ENCODE measurements around the gene AHCYL2. TPM values are rescaled to one million over a fixed set of nuclear protein-coding genes. Genes with fewer than 3 reads are reported as not detected.

The AHCYL2 gene
- total and polyA plus RNA-seq, 9 donors = 8.7 to 25.8 (median 17.2) TPM

- Histone ChIP-seq H3K27ac (peak overlapping the region; percentile 77 to 78), H3K4me1 (ENCODE audit: insufficient read depth) (peaks cover 3% of the 10 kb centered on the region), H3K4me3 (peak overlapping the region; percentile 88), H3K27me3 (no peaks in the 10 kb centered on the region), H3K36me3 (no peaks in the 10 kb centered on the region), H3K9me3 (no peaks in the 10 kb centered on the region)
- intact Hi-C loops (cut with DNase I) = no loop called here
- 6 to 11% (median 10%) methylated on average over 13 of the region's 13 CpGs for WGBS, 3 donors
- no peak for DNase-seq
- no peak for TF ChIP-seq POLR2A (IDR thresholded peaks at IDR 0.05)
- TF ChIP-seq CTCF (IDR thresholded peaks at IDR 0.05) = no peak
- no peak for TF ChIP-seq EP300 (IDR thresholded peaks at IDR 0.05)
Measured at GRCh38 chr7:129189661-129190310, 35.0 kb upstream of the AHCYL2 start.

GRCh38 chr7:129191272-129191671, 33.6 kb upstream of the AHCYL2 start:
- H3K36me3 ChIP-seq = no peaks in the 10 kb centered on the region
- TF ChIP-seq EP300 (IDR thresholded peaks at IDR 0.05) (no peak), CTCF (IDR thresholded peaks at IDR 0.05) (no peak), POLR2A (IDR thresholded peaks at IDR 0.05) (no peak)
- DNase-seq = no peak
- no peak overlapping the region for H3K4me3 ChIP-seq
- no peak overlapping the region for H3K27ac ChIP-seq
- WGBS, 3 donors = 67 to 75% (median 71%) methylated on average over 3 of the region's 3 CpGs
- no peaks in the 10 kb centered on the region for H3K27me3 ChIP-seq
- no peaks in the 10 kb centered on the region for H3K9me3 ChIP-seq
- peaks cover 3% of the 10 kb centered on the region for H3K4me1 ChIP-seq (ENCODE audit: insufficient read depth)
- intact Hi-C loops (cut with DNase I) = no loop called here

GRCh38 chr7:129193892-129194291, 30.9 kb upstream of the AHCYL2 start:
- Histone ChIP-seq H3K27ac (no peak overlapping the region), H3K4me1 (ENCODE audit: insufficient read depth) (peaks cover 2% of the 10 kb centered on the region), H3K4me3 (no peak overlapping the region), H3K36me3 (no peaks in the 10 kb centered on the region), H3K9me3 (no peaks in the 10 kb centered on the region), H3K27me3 (no peaks in the 10 kb centered on the region)
- TF ChIP-seq POLR2A (IDR thresholded peaks at IDR 0.05) = no peak
- no peak for TF ChIP-seq CTCF (IDR thresholded peaks at IDR 0.05)
- TF ChIP-seq EP300 (IDR thresholded peaks at IDR 0.05) = no peak
- no peak for DNase-seq
- intact Hi-C loops (cut with DNase I) = no loop called here
- 94 to 99% (median 97%) methylated on average over 3 of the region's 3 CpGs for WGBS, 3 donors

- intact Hi-C loops (cut with DNase I) = no loop called here
- Histone ChIP-seq H3K27me3 (no peaks in the 10 kb centered on the region), H3K36me3 (no peaks in the 10 kb centered on the region), H3K4me3 (no peak overlapping the region), H3K27ac (no peak overlapping the region), H3K4me1 (ENCODE audit: insufficient read depth) (no peaks in the 10 kb centered on the region), H3K9me3 (no peaks in the 10 kb centered on the region)
- TF ChIP-seq EP300 (IDR thresholded peaks at IDR 0.05) (no peak), CTCF (IDR thresholded peaks at IDR 0.05) (no peak), POLR2A (IDR thresholded peaks at IDR 0.05) (no peak)
- no peak for DNase-seq
- 75 to 86% (median 83%) methylated on average over 4 of the region's 4 CpGs for WGBS, 3 donors
Measured at GRCh38 chr7:129197771-129198170, 27.1 kb upstream of the AHCYL2 start.

Data from ovary (tissue), 9 donors.